ENCODE data around the gene POLR1D.

POLR1D gene

GRCh38 chr13:27587095-27587746 lies 34.5 kb upstream of the POLR1D start:
- no peak overlapping the region for H3K27ac ChIP-seq
- TF ChIP-seq CTCF (IDR thresholded peaks at IDR 0.05) (no peak), ZFX (IDR thresholded peaks at IDR 0.05; ENCODE audit: borderline replicate concordance) (no peak)

- H3K27ac ChIP-seq: no peak overlapping the region
- TF ChIP-seq CTCF (IDR thresholded peaks at IDR 0.05): no peak
- TF ChIP-seq ZFX (IDR thresholded peaks at IDR 0.05; ENCODE audit: borderline replicate concordance): no peak
These were observed 33.3 kb upstream of the POLR1D start for GRCh38 chr13:27588405-27588804.

GRCh38 chr13:27592865-27593264 lies 28.8 kb upstream of the POLR1D start:
- H3K27ac ChIP-seq: no peak overlapping the region
- TF ChIP-seq ZFX (IDR thresholded peaks at IDR 0.05; ENCODE audit: borderline replicate concordance) (no peak), CTCF (IDR thresholded peaks at IDR 0.05) (no peak)

GRCh38 chr13:27593267-27593666 lies 28.4 kb upstream of the POLR1D start:
- H3K27ac ChIP-seq: no peak overlapping the region
- no peak for TF ChIP-seq CTCF (IDR thresholded peaks at IDR 0.05)
- no peak for TF ChIP-seq ZFX (IDR thresholded peaks at IDR 0.05; ENCODE audit: borderline replicate concordance)

- H3K27ac ChIP-seq: no peak overlapping the region
- TF ChIP-seq ZFX (IDR thresholded peaks at IDR 0.05; ENCODE audit: borderline replicate concordance): no peak
- no peak for TF ChIP-seq CTCF (IDR thresholded peaks at IDR 0.05)
These were observed 26.5 kb upstream of the POLR1D start for GRCh38 chr13:27595055-27595811.

GRCh38 chr13:27599096-27599495 lies 22.6 kb upstream of the POLR1D start:
- no peak for TF ChIP-seq ZFX (IDR thresholded peaks at IDR 0.05; ENCODE audit: borderline replicate concordance)
- H3K27ac ChIP-seq: no peak overlapping the region

GRCh38 chr13:27599845-27600553 lies 21.7 kb upstream of the POLR1D start:
- H3K27ac ChIP-seq: no peak overlapping the region

More at GRCh38 chr13:27599845-27600553, 21.7 kb upstream of the POLR1D start:
- TF ChIP-seq CTCF (IDR thresholded peaks at IDR 0.05) (no peak), ZFX (IDR thresholded peaks at IDR 0.05; ENCODE audit: borderline replicate concordance) (no peak)
